Ovary (tissue), 3 donors: ENCODE data around the gene CFB.
"Not testable (repeated sequence)": the region's sequence is repeated elsewhere in the genome, so short reads cannot be mapped to it uniquely, and the experiment has no call there.

Experiments
- CTCF ChIP-seq, 3 donors: fragments of 450-650 bp in 2 of 3; fragments of 200-600 bp in 1 of 3; IDR thresholded peaks; one replicate each; pipeline versions ENCODE4 v1.5.1 to v1.8.0; 2016 to 2022; ENCODE audit warnings: antibody characterized with exemption in 3 of 3, mild to moderate bottlenecking in 1 of 3
- POLR2A ChIP-seq: fragments of 450-650 bp; IDR thresholded peaks from one replicate; pipeline ENCODE4 v1.6.1; 2017; ENCODE audit warnings: antibody characterized with exemption, mild to moderate bottlenecking, moderate library complexity
- donor health status: DM: no; HTN: no; CAD: no.

- not testable (repeated sequence) for TF ChIP-seq POLR2A; CTCF (IDR thresholded peaks at IDR 0.05)
These were observed 36.6 kb upstream of the CFB start for GRCh38 chr6:31909298-31909697.
